ENCODE measurements around the gene LRCH1.

LRCH1 gene

GRCh38 chr13:46595136-46595884 is 42.3 kb downstream of the LRCH1 start:
- DNase-seq, result no peak

GRCh38 chr13:46595885-46596275 is 42.9 kb downstream of the LRCH1 start:
- DNase-seq, result no peak

- DNase-seq, result no peak
Measured at GRCh38 chr13:46596466-46596865, 43.5 kb downstream of the LRCH1 start.

DNA sequence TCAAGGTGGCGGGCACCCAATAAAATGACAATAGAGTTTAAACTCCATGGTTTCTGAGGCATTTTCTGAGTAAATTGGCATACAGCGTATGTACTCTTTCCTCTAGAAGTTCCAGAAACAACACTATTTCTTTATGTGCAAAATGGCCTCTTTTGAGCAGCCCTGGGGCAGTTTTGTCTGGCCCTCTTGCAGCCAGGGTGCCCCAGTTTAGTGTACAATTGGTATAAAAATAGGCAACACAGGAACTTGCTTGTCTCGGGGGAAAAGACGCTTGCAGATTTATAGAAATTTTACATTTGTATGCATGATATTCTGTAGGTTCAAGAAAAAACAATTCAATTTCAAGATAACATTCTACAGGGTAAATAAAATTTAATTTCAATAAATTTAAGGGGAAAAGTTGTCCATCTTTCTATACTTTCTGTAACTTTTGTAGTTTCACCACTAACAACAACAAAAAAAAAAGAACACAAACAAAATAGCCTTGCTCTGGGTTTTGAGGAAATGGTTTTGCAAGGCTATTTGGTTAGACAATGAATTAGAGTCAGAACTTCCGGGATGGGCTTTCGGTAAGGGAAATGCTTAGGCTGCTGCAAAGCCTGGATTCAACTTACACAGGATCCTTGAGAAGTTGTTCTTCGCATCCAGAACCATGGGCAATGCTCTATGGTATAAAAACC is 45.3 kb downstream of the LRCH1 start:
- no peak for DNase-seq

DNA sequence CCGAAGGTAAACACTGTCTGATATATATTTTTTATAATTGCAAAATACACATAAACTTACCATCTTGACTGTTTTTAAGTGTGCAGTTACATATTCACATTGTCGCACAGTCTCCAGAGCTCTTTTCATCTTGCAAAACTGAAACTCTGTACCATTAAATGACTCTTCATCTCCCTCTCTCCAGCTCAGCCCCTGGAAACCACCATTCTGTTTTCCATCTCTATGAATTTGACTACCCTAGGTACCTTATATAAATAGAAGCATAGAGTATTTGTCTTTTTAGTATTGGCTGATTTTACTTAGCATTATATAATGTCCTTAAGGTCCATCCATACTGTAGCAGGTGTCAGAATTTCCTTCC is 45.8 kb downstream of the LRCH1 start:
- DNase-seq, result no peak

DNA sequence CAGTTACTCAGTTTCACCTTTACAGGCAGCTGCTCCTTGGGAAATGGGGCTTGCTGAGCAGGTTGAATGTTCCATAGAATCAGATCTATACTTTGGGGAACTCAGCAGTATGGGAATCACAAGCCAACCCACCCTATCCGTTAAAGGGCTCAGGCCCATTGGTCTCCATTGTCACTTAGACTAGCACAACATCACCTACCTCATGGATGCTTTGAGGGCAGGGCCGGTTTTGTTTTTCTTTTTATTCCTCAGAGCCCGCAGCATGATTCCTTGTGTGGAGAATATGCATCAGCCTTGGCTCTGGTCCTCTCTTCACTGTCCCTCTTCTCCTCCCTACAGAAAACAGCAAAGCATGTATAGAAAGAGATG is 48.0 kb downstream of the LRCH1 start:
- no peak for DNase-seq

- no peak for DNase-seq
Measured at GRCh38 chr13:46602531-46602930, 49.6 kb downstream of the LRCH1 start.

GRCh38 chr13:46603165-46603603 is 50.2 kb downstream of the LRCH1 start:
- no peak for DNase-seq

DNA sequence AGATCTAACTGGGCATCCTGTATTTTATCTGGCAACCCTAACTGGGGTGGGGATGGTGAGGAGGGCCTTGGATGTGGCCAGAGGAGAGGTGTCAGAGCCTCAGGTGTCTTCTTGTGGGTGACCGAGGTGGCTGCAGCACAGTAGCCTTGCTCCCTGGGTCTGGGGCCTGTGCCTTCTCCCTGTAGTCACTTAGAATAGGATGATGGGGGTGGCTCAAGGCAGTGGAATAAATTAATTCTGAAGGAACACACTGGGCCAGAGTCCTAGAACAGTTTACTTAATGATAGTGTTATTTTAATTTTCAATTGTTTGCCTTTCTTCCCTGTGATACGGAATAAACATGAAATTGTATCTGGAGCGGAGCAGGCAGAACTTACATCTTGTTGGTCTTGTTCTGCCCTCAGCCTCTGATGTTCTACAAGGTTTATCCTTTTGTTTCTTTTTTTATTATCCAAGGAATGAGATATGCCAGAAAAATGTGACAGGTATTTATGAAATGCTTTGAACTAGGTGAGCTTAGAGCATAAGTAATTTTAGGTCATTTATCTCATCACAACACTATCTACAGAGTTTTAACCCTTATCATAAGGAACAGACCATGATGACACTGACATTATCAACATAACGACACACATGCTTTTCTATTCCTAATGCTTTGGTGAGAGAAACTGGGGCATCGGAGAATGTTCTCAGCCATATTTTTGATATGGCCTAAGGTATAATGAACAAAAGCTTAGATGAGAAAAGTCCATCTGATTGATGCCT is 51.4 kb downstream of the LRCH1 start:
- no peak for DNase-seq

GRCh38 chr13:46605076-46605824 is 52.3 kb downstream of the LRCH1 start:
- no peak for DNase-seq

DNA sequence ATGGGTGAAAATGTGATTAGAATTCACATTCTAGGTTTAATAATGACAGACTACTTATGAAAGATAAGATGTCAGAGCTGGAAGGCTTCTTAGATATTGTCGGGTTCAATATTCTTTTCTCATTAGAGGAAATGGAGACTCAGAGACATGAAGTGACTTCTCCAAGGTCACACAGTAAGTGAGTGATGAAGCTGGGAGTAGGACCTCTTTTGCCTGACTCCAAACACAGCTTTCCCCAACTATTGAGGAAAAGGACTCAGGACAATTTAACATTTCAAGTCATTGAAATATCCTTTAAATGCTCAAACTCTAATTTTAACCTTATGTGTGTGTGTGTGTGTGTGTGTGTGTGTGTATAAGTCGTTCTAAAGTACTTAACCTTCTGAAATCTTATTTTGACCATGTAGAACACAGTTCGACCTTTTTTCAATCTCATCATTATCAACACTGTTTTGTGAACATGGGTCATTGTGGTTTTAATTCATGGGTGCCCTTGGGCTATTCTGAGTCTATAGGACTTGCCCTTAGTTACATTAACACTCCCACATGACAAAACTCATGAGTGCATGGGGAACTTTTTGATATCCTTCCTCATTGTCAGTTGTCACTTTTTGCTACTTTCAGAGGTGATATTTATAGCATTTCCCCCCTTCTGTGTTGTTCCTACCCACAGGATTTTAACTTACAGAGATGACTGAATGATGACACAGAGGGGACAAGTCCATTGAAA is 53.0 kb downstream of the LRCH1 start:
- no peak for DNase-seq

- no peak for DNase-seq
Measured at GRCh38 chr13:46606970-46607369, 54.0 kb downstream of the LRCH1 start.

GRCh38 chr13:46607768-46608564 is 55.0 kb downstream of the LRCH1 start:
- no peak for DNase-seq

- DNase-seq, result no peak
Measured at GRCh38 chr13:46609052-46609451, 56.1 kb downstream of the LRCH1 start.

DNA sequence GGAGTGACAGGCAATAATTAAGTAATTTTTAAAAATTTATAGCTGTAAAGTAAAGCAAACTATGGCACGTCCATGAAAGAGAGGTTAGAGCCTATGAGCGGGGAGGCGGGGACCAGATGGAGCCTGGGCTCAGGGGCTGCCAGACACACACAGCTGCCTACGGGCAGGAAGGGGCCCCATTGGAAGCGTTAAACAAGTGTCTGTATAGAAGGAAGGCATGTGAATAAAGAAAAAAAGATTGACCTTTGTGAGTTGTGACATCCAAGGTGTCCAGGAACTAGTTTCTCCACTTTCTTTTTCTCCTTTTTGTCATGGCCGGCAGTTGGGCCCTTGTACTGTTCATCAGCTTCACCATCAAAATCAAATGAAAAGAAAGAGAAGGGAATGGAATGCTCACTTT is 56.8 kb downstream of the LRCH1 start:
- no peak for DNase-seq

DNA sequence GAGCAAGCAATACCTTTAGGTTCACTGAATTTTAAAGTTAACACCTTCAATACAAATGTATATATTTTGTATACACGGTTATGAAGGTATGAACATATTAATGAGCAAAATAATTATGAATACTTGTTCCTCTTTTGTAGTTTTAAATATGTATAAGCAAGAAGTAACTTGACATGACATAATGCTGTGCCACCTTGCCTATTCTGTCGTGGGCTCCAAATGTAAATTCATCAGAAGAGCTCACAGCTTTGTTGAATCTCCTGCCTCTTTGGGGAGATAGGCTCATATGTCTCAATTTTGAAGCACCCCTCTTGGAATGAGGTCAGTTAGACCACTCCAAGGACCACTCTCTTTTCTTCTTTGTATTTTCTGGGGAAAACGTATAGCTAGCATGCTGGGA is 59.3 kb downstream of the LRCH1 start:
- no peak for DNase-seq

DNA sequence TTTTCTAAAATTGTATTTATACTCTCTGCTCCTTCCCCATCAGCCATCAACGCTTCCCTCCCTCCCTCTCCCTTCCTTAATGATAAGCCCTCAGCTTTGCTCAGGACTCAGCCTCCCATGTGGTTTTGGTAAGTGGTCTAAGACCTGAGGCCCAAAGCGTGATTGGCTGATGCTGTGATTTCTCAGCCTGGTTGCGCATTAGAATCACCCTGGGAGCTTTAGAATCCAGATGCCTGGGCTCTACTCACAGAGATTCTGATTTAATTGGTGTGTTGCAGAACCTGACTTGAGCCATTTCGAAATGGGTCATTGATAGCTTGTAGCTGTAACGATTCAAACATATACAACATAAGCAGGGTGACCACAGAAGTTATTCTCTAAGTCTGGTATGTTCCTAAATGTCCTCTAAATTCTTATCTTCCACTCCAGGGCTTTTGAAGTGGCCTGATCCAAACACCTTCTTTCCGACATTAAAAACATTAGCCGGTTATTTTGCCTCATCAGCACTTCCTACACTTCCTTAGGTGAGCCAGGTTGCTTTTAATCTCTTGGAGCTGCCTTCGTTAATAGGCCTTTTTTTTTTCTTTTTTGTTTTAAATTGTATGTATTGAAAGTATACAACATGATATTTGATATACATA is 60.6 kb downstream of the LRCH1 start:
- DNase-seq, result no peak

DNA sequence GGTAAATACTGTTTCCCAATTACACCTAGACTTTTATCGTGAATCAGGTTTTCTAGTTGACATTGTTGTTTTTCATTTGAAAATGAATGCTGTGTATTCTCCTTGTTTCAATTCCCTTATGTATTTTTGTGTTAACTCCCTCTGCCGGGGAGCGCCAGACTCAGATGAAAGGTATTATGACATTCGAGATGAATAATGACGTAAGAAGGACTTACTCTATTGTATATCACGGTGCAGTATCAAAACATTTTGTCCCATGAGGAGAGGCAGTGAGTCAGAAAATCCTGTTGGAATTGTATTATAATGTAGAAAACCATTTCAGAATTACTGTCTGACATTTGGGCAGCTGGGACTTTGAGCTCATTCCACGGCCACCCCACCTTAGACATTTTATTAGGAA is 61.6 kb downstream of the LRCH1 start:
- no peak for DNase-seq

DNA sequence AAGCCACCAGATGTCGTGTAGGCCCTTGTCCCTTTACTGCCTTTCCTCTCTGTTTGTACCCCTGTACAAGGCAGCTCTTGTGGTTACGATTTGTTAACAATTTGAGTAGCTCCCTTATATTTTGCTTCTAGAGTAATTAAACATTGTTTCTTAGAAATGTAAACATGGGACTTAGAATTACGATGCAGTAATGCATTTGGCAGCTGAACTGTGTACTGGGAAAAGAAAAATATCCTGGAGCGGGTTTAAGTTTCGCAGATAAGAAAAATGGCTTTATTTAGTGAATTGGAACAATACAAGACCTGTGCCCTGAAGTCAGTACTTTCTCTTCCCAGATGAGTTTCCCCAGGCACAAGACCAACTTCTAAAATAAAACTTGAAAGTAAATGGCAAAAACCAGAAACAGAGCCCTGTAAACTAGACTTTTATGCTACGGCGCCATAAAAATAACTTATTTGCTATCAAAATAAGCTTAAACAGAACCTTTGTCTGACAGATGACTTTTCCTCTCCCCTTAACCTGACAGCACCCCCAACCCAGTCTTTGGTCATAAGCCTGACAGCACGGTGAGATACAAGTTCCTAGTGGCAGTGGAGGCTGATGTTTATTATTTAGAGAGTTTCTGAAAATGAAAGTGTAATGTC is 63.0 kb downstream of the LRCH1 start:
- peak; percentile 19 for DNase-seq

GRCh38 chr13:46617229-46617721 is 64.3 kb downstream of the LRCH1 start:
- no peak for DNase-seq
